Retinal pigment epithelial cell (primary cell): ENCODE measurements around the gene ZNF207.

Experiments
- DNase-seq: peaks from one replicate; pipeline ENCODE4 v3.0.0-alpha.2; 2010; ENCODE audit warnings: low read depth
- H3K4me3 ChIP-seq: 2 replicates; pipeline ENCODE4 v1.5.1; 2011; ENCODE audit warnings: mild to moderate bottlenecking, low read length, control low read depth, moderate library complexity
- TF ChIP-seq, protein P1 (sequence below): conservative IDR thresholded peaks from 2 replicates; pipeline ENCODE4 v1.5.1; 2011; ENCODE audit warnings: low read depth, low read length, control low read depth, inconsistent platforms

Gene ZNF207

GRCh38 chr17:32429598-32429997 is 79.6 kb downstream of the ZNF207 start:
- TF ChIP-seq, protein P1, sequence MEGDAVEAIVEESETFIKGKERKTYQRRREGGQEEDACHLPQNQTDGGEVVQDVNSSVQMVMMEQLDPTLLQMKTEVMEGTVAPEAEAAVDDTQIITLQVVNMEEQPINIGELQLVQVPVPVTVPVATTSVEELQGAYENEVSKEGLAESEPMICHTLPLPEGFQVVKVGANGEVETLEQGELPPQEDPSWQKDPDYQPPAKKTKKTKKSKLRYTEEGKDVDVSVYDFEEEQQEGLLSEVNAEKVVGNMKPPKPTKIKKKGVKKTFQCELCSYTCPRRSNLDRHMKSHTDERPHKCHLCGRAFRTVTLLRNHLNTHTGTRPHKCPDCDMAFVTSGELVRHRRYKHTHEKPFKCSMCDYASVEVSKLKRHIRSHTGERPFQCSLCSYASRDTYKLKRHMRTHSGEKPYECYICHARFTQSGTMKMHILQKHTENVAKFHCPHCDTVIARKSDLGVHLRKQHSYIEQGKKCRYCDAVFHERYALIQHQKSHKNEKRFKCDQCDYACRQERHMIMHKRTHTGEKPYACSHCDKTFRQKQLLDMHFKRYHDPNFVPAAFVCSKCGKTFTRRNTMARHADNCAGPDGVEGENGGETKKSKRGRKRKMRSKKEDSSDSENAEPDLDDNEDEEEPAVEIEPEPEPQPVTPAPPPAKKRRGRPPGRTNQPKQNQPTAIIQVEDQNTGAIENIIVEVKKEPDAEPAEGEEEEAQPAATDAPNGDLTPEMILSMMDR = no peak
- DNase-seq = no peak
- no peak overlapping the region for H3K4me3 ChIP-seq
